A172 (cell line): ENCODE results near the gene TMEM126A. TPM values are rescaled to one million over a fixed set of nuclear protein-coding genes. Genes with fewer than 3 reads are reported as not detected.

Source experiments
- DNase-seq: peaks from one replicate; pipeline ENCODE4 v3.0.0-alpha.2; 2015; ENCODE audit warnings: low spot score
- total RNA-seq: library from RNA; depleted of rRNA; stranded (reverse); fragments of >200 nt; shearing (Covaris generic); gene quantifications from 2 replicates; pipeline ENCODE4 v1.2.3, GENCODE V29; 2014; rRNA removed

Gene TMEM126A
- total RNA-seq, 1 experiment from 2014 or later, result 134 TPM

- DNase-seq, result no peak
These were observed 47.8 kb downstream of the TMEM126A start for GRCh38 chr11:85695546-85695945.

GRCh38 chr11:85697747-85698146 lies 50.0 kb downstream of the TMEM126A start:
- no peak for DNase-seq

GRCh38 chr11:85698195-85698594 lies 50.4 kb downstream of the TMEM126A start:
- DNase-seq, result no peak

- no peak for DNase-seq
These were observed 52.4 kb downstream of the TMEM126A start for GRCh38 chr11:85699957-85700741.

- no peak for DNase-seq
These were observed 57.2 kb downstream of the TMEM126A start for GRCh38 chr11:85704967-85705366.

- no peak for DNase-seq
These were observed 58.0 kb downstream of the TMEM126A start for GRCh38 chr11:85705800-85706199.

Other genes starting within 250 kb of the TMEM126A start
- 0.67 and 0.72 TPM in 2 replicates for gene DLG2, start 20.6 kb upstream of the TMEM126A start, total RNA-seq
- gene TMEM126B, start 19.4 kb upstream of the TMEM126A start, total RNA-seq, result 175 and 197 TPM in 2 replicates
- gene CREBZF, start 17.2 kb downstream of the TMEM126A start, total RNA-seq, result 46.6 and 54.2 TPM in 2 replicates
- 11.5 and 13.6 TPM in 2 replicates for gene CCDC89, start 38.2 kb downstream of the TMEM126A start, total RNA-seq
- 39.2 and 52.2 TPM in 2 replicates for gene SYTL2, start 163.2 kb downstream of the TMEM126A start, total RNA-seq
- gene CCDC83, start 207.4 kb downstream of the TMEM126A start, total RNA-seq, result not detected in 2 replicates